Stimulated activated CD8-positive, alpha-beta memory T cell treated with anti-CD3 and anti-CD28 coated beads, Interleukin-7, amount 100 ng/mL, for 1 hour (primary cell): Measurements from ENCODE around the gene NR2C2.

Experiments used
- DNase-seq, 2 donors: peaks; one replicate each; pipeline ENCODE4 v3.0.0-alpha.2; 2020; ENCODE audit warnings: low read depth in 2 of 2

NR2C2 gene

GRCh38 chr3:14921811-14922705, 25.3 kb upstream of the NR2C2 start:
- DNase-seq, result no peak

GRCh38 chr3:14922863-14923262, 24.5 kb upstream of the NR2C2 start:
- no peak for DNase-seq

GRCh38 chr3:14923476-14923875, 23.9 kb upstream of the NR2C2 start:
- DNase-seq, result no peak

DNA sequence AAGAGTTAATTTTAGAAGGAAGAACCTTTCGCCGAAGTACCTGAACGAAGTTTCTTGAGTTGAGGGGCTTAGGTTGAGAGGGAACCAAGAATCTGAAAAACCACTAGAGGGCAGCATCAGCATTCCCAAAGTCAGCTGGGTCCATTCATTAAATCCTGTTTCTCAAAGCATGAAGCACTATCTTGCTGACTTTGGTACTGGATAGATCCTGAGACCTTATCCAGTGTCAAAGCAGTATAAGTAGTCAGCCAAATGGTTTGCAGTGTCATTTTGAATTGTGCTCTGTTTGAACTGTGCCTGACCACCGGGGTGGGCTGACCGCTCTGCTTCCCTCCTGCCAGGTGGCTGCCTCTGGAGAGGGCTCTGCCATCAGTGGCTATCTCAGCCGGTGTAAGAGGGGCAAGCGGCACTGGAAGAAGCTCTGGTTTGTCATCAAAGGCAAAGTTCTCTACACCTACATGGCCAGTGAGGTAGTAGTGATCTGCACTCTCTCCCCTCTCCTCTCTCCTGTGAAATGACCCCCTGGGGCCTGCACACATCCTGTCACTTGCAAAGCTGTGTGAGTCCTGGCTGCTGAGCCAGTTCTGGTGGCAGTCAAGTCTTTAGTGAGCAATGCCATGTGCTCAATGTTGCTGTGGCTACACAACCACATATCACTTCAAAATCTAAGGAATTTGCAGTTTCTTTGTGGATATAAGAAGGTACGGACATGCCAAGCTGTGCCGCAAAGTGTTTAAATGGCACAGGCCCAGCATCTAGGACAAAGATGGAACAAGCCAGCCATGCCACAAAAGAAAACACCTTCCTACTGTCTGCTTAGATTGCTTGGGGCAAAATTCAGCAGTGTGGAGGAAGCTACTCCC, 21.4 kb upstream of the NR2C2 start:
- DNase-seq, result no peak

GRCh38 chr3:14926592-14926991, 20.8 kb upstream of the NR2C2 start:
- no peak for DNase-seq

DNA sequence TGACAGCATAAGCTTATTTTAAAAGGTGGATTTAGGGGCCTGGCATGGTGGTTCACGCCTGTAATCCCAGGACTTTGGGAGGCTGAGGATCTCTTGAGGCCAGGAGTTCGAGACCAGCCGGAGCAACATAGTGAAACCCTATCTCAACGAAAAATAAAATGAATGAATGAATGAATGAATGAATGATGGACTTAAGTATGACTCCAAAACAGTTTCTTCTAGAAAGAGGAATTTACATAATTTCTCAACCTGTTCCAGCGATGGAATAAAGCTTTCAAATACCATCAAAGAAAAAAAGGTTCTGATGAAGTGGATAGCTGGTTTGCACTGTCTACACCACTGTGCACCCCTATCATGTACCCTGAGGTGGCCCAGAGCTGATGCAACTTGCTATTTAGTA, 20.1 kb upstream of the NR2C2 start:
- no peak for DNase-seq

- DNase-seq, result no peak
Observed at GRCh38 chr3:14929310-14930074, 17.9 kb upstream of the NR2C2 start.

- DNase-seq, result no peak
Observed at GRCh38 chr3:14933820-14934425, 13.5 kb upstream of the NR2C2 start.

- DNase-seq, result no peak
Observed at GRCh38 chr3:14935592-14936345, 11.6 kb upstream of the NR2C2 start.

GRCh38 chr3:14938954-14939353, 8.4 kb upstream of the NR2C2 start:
- no peak for DNase-seq

- no peak for DNase-seq
Observed at GRCh38 chr3:14941871-14942270, 5.5 kb upstream of the NR2C2 start.

DNA sequence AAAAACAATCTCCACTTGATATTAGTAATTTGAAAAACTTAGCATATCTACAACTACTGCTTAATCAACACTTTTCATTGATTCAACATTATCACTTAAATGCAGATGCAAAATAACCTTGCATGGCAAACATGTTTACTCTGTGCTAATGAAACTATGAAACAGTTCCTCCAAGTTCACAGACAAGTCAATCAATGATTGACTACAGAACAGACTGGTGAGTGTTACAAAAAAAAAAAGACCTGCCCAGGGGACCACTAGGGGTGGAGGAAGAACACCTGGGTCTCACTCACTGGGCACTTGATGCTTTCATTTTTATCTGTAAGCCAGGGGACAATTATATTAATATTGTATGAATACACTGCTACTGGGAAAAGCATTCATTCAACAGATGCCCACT, 4.3 kb upstream of the NR2C2 start:
- no peak for DNase-seq

DNA sequence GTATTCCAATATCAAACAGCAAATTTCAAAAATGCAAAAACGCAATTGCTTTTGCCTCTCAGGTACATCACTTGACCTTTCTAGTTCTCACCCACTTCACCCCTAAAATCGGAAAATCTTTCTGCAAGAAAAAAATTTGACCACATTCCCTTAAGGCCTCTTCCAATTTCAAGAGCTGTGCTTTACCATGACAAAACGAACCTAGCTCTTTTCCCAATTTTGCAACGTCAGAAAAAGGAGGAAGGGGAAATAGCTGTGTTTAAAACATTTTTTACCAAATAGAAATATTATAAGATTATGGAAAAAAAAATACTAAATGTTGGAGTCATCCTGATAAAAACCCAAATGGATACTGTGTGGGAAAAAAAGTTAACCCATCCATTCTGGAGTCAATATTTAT, 1.1 kb upstream of the NR2C2 start:
- no peak for DNase-seq

DNA sequence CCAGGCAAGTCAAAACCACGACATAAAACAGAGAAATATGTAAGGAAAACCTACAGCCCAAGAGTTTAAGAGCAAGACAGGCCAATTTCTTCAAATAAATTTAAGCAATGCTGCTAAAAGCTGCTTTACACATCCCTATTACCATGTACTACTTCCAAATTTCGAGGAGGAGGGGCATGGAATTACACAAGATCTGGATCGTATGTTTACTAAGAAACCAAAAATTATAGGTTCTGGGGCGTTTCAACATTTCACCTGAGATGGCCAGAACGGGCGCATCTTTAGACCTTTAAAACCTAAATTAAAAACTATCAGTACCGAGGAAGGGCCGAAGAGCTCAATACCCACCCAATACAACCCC, 664 bp upstream of the NR2C2 start:
- no peak for DNase-seq

- peak; percentile 90 to 91 for DNase-seq
Observed at GRCh38 chr3:14947886-14948608, 664 bp downstream of the NR2C2 start.

GRCh38 chr3:14948609-14949038, 1.2 kb downstream of the NR2C2 start:
- no peak for DNase-seq

GRCh38 chr3:14949126-14949525, 1.7 kb downstream of the NR2C2 start:
- no peak for DNase-seq

DNA sequence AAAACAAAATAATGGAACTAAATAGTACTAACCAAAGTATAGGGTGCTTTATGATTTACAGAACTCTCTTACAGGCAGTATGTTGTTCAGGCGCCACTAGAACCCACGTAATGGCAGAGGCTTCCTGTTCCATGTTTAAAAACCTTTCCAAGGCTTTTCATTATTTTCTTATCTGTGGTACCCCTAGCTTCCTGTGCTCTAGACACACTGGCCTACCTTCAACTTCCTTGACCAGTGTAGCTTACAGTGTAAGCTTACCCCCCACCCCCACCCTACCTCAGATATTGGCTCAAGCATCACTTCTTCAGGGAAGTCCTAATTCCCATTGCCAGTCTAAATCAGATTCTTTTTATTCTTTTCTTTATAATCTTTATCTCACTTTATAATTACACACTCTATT, 2.9 kb downstream of the NR2C2 start:
- DNase-seq, result no peak

DNA sequence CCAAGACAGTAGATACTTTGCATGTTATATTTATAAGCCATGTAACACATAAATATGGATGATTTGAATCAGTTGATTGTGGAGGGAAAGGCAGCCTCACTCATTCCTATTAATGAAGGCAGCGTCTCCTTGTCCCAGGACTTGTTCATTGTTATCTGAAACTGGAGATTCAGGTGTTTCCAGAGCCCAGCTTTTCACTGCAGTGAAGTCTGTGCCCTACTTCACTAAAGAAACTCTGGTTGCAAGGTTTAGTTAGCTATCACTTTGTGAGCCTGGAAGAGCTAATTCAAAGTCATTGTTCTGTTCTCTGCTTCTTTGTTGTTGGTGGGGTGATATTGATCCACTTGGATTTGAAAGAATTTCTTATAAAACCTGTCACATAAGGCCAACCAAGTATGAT, 9.8 kb downstream of the NR2C2 start:
- no peak for DNase-seq

GRCh38 chr3:14957925-14958324, 10.5 kb downstream of the NR2C2 start:
- DNase-seq, result no peak
